Effector memory CD8-positive, alpha-beta T cell (primary cell): ENCODE data around the gene ZNF688.
"Not testable (repeated sequence)": the region's sequence is repeated elsewhere in the genome, so short reads cannot be mapped to it uniquely, and the experiment has no call there.

Experiments used
- ATAC-seq: fragments of 150-1000 bp; cut with Tn5 transposase; replicated peaks from 2 replicates; pipeline ENCODE4 v1.10.0; 2021; ENCODE audit warnings: mild to moderate bottlenecking, moderate library complexity
- DNase-seq, 3 experiments: peaks; one replicate each; pipeline ENCODE4 v3.0.0; 2021
- H3K27ac Mint-ChIP-seq, 2 donors: one replicate each; pipeline ENCODE4 v1.8.0; 2022; ENCODE audit warnings: mild to moderate bottlenecking in 2 of 2, mixed read lengths in 2 of 2, moderate library complexity in 2 of 2
- H3K27me3 Mint-ChIP-seq, 2 donors: one replicate each; pipeline ENCODE4 v1.8.0; 2022; ENCODE audit warnings: mixed read lengths in 2 of 2
- H3K36me3 Mint-ChIP-seq: one replicate; pipeline ENCODE4 v1.8.0; 2022; ENCODE audit warnings: mild to moderate bottlenecking, moderate library complexity, mixed read lengths; ENCODE audit not compliant: insufficient read depth
- H3K4me1 Mint-ChIP-seq, 2 donors: one replicate each; pipeline ENCODE4 v1.8.0; 2022; ENCODE audit warnings: low read depth in 2 of 2, mixed read lengths in 2 of 2
- H3K4me3 Mint-ChIP-seq, 2 donors: one replicate each; pipeline ENCODE4 v1.8.0; 2022; ENCODE audit warnings: mild to moderate bottlenecking in 2 of 2, mixed read lengths in 2 of 2, moderate library complexity in 2 of 2
- H3K9me3 Mint-ChIP-seq, 2 donors: one replicate each; pipeline ENCODE4 v1.8.0; 2022; ENCODE audit warnings: mixed read lengths in 2 of 2

The ZNF688 gene

DNA sequence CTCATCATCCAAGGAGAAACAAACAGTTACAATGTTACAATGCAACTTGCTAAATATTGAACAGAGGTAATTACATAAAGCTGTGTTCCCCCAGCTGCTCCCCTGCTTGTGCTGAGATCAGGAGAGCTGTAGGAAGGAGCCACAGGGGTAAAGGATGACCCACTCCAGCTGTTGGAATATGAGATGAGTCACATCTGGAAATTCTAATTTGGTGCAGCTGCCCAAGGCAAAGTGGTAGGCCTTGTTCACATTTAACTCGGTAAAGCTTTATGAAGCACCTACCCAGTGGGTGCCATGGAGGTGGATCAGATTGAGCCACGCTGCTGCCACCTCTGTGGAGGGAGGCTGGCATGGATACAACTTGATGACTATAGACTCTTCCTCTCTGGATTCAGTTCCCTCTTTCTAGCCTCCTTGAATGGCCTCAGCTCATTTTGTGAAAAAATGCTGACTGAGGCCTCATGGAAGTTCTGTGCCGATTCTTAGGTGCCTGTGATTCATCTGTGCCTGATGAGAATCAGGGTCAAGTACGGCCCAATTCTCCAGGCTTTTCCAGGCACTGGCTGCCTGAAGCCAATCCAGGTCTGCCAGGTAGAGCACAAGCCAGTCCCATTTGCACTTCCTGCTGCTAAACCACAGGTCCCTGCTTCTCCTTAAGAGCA is 31.2 kb upstream of the ZNF688 start:
- no peak for DNase-seq
- no peak overlapping the region for H3K4me3 Mint-ChIP-seq
- H3K4me1 Mint-ChIP-seq = peaks cover 5 to 7% of the 10 kb centered on the region in 2 donors
- H3K27ac Mint-ChIP-seq = no peak overlapping the region
- no peak for ATAC-seq
- no peaks in the 10 kb centered on the region for H3K27me3 Mint-ChIP-seq
- peaks cover 52% of the 10 kb centered on the region for H3K36me3 Mint-ChIP-seq
- H3K9me3 Mint-ChIP-seq = no peaks in the 10 kb centered on the region

DNA sequence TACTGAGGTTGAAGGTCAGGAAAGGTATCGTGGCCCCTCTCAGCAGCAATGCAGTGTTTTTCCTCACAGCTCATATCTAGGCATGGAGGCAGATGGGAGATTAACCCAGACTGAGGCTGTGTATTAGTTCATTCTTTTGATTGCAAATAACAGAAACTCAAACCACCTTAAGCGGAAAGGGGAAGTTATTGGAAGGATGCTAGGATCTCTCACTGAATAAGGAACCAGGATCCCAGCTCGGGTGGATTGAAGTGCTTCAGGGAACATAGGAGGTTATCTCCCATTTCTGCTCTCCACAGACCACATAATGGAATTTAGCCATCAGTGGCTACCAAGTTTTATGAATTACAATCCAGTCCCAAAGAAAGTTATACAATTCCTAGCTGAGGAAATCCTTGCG is 30.5 kb upstream of the ZNF688 start:
- Mint-ChIP-seq H3K9me3 (no peaks in the 10 kb centered on the region), H3K4me1 (peaks cover 0 to 7% of the 10 kb centered on the region in 2 donors), H3K36me3 (peaks cover 45% of the 10 kb centered on the region), H3K4me3 (no peak overlapping the region), H3K27me3 (no peaks in the 10 kb centered on the region), H3K27ac (peak overlapping the region in 1 of 2 donors; percentile 36)
- ATAC-seq = no peak
- no peak for DNase-seq

DNA sequence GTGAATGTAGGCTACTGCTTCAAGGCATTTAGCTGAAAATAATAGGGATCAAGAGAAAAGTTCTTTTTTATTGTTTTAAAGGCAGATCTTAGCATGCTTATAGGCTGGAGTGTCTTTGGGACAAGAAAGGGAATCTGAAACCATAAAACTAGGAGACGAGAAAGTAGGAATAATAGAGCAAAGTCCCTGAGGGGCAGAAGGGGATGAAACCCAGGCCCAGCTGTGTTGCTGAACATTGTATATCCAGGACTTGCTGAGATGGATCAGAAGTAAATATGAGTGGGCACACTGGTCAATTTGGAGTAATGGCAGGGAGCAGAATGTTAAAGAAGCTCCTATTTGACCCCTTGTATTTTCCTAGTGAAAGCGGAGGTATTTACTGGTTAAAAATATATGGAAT is 29.4 kb upstream of the ZNF688 start:
- no peak for ATAC-seq
- H3K4me3 Mint-ChIP-seq = no peak overlapping the region
- no peak overlapping the region for H3K27ac Mint-ChIP-seq
- no peaks in the 10 kb centered on the region for H3K27me3 Mint-ChIP-seq
- DNase-seq = no peak
- H3K4me1 Mint-ChIP-seq = peaks cover 0 to 6% of the 10 kb centered on the region in 2 donors
- peaks cover 35% of the 10 kb centered on the region for H3K36me3 Mint-ChIP-seq
- no peaks in the 10 kb centered on the region for H3K9me3 Mint-ChIP-seq

DNA sequence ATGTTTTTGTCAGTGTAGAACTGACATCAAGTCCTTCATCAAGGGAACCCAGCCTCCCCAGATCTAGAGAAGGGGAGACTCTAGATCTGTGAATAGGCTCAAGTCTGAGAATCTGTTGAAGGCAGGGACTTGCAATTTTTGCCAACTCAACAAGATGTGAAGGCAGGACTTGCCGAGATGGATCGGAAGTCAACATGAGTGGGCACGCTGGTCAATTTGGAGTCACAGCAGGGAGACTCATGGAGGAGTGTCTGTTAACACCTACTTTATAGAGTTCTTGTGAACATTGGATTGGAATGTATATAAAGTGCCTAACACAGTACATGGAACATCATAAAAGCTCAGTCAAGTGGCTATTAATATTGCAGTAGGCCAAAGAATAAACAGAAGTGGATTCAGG is 28.7 kb upstream of the ZNF688 start:
- no peaks in the 10 kb centered on the region for H3K27me3 Mint-ChIP-seq
- DNase-seq (no peak), ATAC-seq (no peak)
- H3K27ac Mint-ChIP-seq = no peak overlapping the region
- H3K36me3 Mint-ChIP-seq = peaks cover 28% of the 10 kb centered on the region
- H3K4me3 Mint-ChIP-seq = no peak overlapping the region
- peaks cover 0 to 6% of the 10 kb centered on the region in 2 donors for H3K4me1 Mint-ChIP-seq
- no peaks in the 10 kb centered on the region for H3K9me3 Mint-ChIP-seq

- no peak for ATAC-seq
- DNase-seq = no peak
- Mint-ChIP-seq H3K4me3 (no peak overlapping the region), H3K9me3 (no peaks in the 10 kb centered on the region), H3K27ac (no peak overlapping the region), H3K4me1 (no peaks in the 10 kb centered on the region), H3K27me3 (no peaks in the 10 kb centered on the region), H3K36me3 (no peaks in the 10 kb centered on the region)
Observed at GRCh38 chr16:30592871-30593270, 21.4 kb upstream of the ZNF688 start.

- ATAC-seq, H3K4me1 Mint-ChIP-seq, H3K27me3 Mint-ChIP-seq, H3K27ac Mint-ChIP-seq, DNase-seq, H3K4me3 Mint-ChIP-seq, H3K9me3 Mint-ChIP-seq, H3K36me3 Mint-ChIP-seq: not testable (repeated sequence)
Observed at GRCh38 chr16:30590869-30591268, 19.4 kb upstream of the ZNF688 start.

GRCh38 chr16:30589582-30589981 is 18.1 kb upstream of the ZNF688 start:
- not testable (repeated sequence) for ATAC-seq, DNase-seq, H3K27me3 Mint-ChIP-seq, H3K9me3 Mint-ChIP-seq, H3K4me3 Mint-ChIP-seq, H3K27ac Mint-ChIP-seq, H3K36me3 Mint-ChIP-seq
- H3K4me1 Mint-ChIP-seq = peaks cover 11% of the 10 kb centered on the region in 2 donors

DNA sequence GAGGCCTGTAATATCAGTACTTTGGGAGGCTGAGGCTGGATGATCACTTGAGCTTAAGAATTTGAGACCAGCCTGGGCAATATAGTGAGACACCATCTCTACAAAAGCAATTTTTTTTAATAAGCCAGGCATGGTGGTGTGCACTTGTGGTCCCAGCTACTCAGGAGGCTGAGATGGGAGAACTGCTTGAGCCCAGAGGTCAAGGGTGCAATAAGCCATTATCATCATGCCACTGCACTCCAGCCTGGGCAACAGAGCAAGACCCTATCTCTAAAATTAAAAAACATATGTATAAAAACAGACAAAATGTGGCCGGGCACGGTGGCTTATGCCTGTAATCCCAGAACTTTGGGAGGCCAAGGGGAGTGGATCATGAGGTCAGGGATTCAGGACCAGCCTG is 17.1 kb upstream of the ZNF688 start:
- no peak for ATAC-seq
- no peaks in the 10 kb centered on the region for H3K27me3 Mint-ChIP-seq
- H3K9me3 Mint-ChIP-seq = no peaks in the 10 kb centered on the region
- peaks cover 11% of the 10 kb centered on the region in 2 donors for H3K4me1 Mint-ChIP-seq
- H3K4me3 Mint-ChIP-seq = no peak overlapping the region
- DNase-seq = no peak
- no peak overlapping the region for H3K27ac Mint-ChIP-seq
- H3K36me3 Mint-ChIP-seq = peaks cover 5% of the 10 kb centered on the region

- Mint-ChIP-seq H3K4me3 (peak within 1 kb of the TSS; percentile 87 to 88), H3K27ac (peak within 1 kb of the TSS; percentile 68 to 79), H3K4me1 (peaks cover 14 to 20% of the 10 kb centered on the region in 2 donors), H3K9me3 (no peaks in the 10 kb centered on the region), H3K36me3 (peaks cover 18% of the 10 kb centered on the region), H3K27me3 (no peaks in the 10 kb centered on the region)
- peak; percentile 99 for ATAC-seq
- DNase-seq = peak; percentile 90 to 92 (median 90)
Observed at GRCh38 chr16:30585400-30586191, 14.1 kb upstream of the ZNF688 start, which contains the start of gene ZNF785. TSS of gene ZNF785 (minus strand) at chr16:30585697. CDS start at chr16:30585611, 86 bp downstream.

DNA sequence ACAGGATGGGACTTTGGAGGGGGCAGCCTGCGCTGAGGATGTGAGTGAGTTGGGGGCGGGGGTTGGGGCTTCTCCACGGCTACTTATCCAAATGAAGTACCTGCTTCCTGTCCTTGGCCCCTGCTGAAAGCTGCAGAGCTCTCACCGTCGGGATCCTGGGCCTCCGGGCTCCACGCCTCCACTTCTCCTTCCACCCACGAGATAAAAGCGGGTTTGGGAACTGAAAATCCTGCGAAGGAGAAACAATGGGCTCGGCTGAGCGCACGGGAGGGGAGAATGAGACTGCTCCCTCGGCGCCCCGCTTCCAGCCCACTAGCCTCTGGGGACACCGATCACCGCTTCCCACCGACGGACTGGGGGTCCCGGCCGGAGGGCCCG is 13.5 kb upstream of the ZNF688 start:
- H3K9me3 Mint-ChIP-seq = no peaks in the 10 kb centered on the region
- ATAC-seq (peak; percentile 14), DNase-seq (no peak)
- H3K4me1 Mint-ChIP-seq = peaks cover 14 to 20% of the 10 kb centered on the region in 2 donors
- peaks cover 18% of the 10 kb centered on the region for H3K36me3 Mint-ChIP-seq
- H3K27me3 Mint-ChIP-seq = no peaks in the 10 kb centered on the region
- peak overlapping the region; percentile 87 to 88 for H3K4me3 Mint-ChIP-seq
- peak overlapping the region; percentile 63 to 68 for H3K27ac Mint-ChIP-seq

- Mint-ChIP-seq H3K36me3 (peaks cover 30% of the 10 kb centered on the region), H3K4me1 (peaks cover 14 to 20% of the 10 kb centered on the region in 2 donors), H3K9me3 (no peaks in the 10 kb centered on the region), H3K4me3 (no peak overlapping the region), H3K27me3 (no peaks in the 10 kb centered on the region), H3K27ac (no peak overlapping the region)
- DNase-seq (no peak), ATAC-seq (no peak)
Observed at GRCh38 chr16:30582611-30583340, 11.3 kb upstream of the ZNF688 start.

DNA sequence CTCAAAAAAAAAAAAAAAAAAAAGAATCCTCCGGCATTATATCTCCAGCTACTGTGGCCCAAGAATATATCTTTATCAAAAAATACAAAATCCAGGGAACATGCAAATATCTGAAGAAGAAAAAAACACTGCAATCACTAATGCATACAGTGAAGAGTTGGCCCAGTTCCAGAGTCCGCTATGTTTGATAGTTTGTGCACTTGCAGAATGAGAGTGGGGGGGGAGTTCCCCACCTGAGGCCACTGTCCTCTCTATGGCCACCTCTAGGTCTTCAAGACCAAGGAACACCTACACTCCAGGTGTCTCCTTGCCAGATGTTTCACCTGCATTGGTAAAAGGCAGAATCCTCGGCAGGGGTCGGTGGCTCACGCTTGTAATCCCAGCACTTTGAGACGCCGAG is 9.9 kb upstream of the ZNF688 start:
- H3K9me3 Mint-ChIP-seq = no peaks in the 10 kb centered on the region
- no peaks in the 10 kb centered on the region for H3K27me3 Mint-ChIP-seq
- no peak overlapping the region for H3K27ac Mint-ChIP-seq
- DNase-seq = no peak
- peaks cover 30% of the 10 kb centered on the region for H3K36me3 Mint-ChIP-seq
- H3K4me1 Mint-ChIP-seq = peaks cover 14 to 20% of the 10 kb centered on the region in 2 donors
- ATAC-seq = no peak
- no peak overlapping the region for H3K4me3 Mint-ChIP-seq

DNA sequence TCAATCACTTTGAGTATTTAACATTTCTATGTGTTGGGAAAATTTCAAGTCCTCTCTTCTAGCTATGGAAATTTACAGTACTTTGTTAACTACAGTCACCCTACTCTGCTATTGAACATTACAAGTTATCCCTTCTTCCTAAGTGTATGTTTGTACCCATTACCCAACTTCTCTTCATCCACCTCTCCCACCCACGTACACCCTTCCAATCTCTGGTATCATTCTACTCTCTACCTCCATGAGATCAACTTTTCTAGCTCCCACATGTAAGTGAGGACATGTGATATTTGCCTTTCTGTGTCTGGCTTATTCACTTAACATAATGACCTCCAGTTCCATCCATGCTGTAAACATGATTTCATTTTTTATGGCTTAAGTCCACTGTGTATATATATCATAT is 3.2 kb upstream of the ZNF688 start:
- no peaks in the 10 kb centered on the region for H3K9me3 Mint-ChIP-seq
- H3K4me1 Mint-ChIP-seq = peaks cover 11 to 16% of the 10 kb centered on the region in 2 donors
- peaks cover 16% of the 10 kb centered on the region for H3K36me3 Mint-ChIP-seq
- no peak for ATAC-seq
- H3K4me3 Mint-ChIP-seq = no peak overlapping the region
- H3K27ac Mint-ChIP-seq = peak overlapping the region in 1 of 2 donors; percentile 26
- DNase-seq = no peak
- no peaks in the 10 kb centered on the region for H3K27me3 Mint-ChIP-seq
